Tibial artery (tissue), 4 donors: ENCODE data around the gene ATP6V1C2.

Experiments used
- DNase-seq, 2 donors: peaks; one replicate each; pipeline ENCODE4 v3.0.0-alpha.2; 2019
- H3K27ac ChIP-seq, 2 donors: fragments of 200-600 bp; sonication (generic) in 1 of 2; 1 replicate in 1 of 2; 2 replicates in 1 of 2; pipeline ENCODE4 v1.5.1; 2018 to 2019; ENCODE audit warnings: mild to moderate bottlenecking in 1 of 2
- H3K27me3 ChIP-seq, 2 donors: fragments of 200-600 bp; sonication (generic) in 1 of 2; one replicate each; pipeline versions ENCODE4 v1.5.1 to v1.6.0; 2016 to 2019
- H3K36me3 ChIP-seq, 3 donors: fragments of 200-600 bp; sonication (generic) in 2 of 3; one replicate each; pipeline ENCODE4 v1.5.1; 2016 to 2019; ENCODE audit warnings: mild to moderate bottlenecking in 2 of 3
- H3K4me1 ChIP-seq, 4 donors: fragments of 200-600 bp; sonication (generic) in 2 of 4; 1 replicate in 3 of 4; 2 replicates in 1 of 4; pipeline ENCODE4 v1.5.1; 2016 to 2019
- H3K4me3 ChIP-seq, 2 donors: fragments of 200-600 bp; sonication (generic) in 1 of 2; 1 replicate in 1 of 2; 2 replicates in 1 of 2; pipeline ENCODE4 v1.5.1; 2018 to 2019; ENCODE audit warnings: mild to moderate bottlenecking in 2 of 2
- H3K9me3 ChIP-seq, 3 donors: fragments of 200-600 bp; sonication (generic) in 1 of 3; one replicate each; pipeline ENCODE4 v1.5.1; 2016 to 2019
- intact Hi-C: fragments of 100-400 bp; cut with DNase I; formaldehyde crosslinking; loops from one replicate; pipeline ENCODE4 v1.15.0; 2023; ENCODE audit warnings: low total_unique reads
- TF ChIP-seq, protein P1 (sequence below), 2 experiments: fragments of 200-600 bp in 1 of 2; fragments of 450-650 bp in 1 of 2; IDR thresholded peaks; one replicate each; pipeline ENCODE4 v1.5.1; 2017 to 2019; ENCODE audit warnings: antibody characterized with exemption in 2 of 2, mild to moderate bottlenecking in 1 of 2, moderate library complexity in 1 of 2

ATP6V1C2 gene

DNA sequence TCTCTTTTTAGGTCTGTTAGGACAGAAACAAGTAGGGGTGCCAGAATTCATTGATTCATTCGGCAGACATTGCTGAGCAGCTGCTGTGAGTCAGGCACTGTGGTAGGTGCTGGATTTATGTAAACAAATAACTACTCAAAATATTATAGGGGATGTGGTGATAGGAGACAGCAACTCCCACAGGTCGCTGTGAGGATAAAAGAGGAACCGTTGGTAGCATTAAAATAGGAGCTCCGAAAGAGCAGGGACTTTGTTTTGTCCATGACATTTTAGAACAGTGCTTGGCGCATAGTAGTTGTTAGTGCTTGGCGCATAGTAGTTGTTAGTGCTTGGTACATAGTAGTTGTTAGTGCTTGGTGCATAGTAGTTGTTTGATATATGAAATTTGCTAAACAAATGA lies 29.2 kb downstream of the ATP6V1C2 start:
- DNase-seq = no peak
- Histone ChIP-seq H3K9me3 (no peaks in the 10 kb centered on the region), H3K4me3 (no peak overlapping the region), H3K4me1 (no peaks in the 10 kb centered on the region), H3K27me3 (no peaks in the 10 kb centered on the region), H3K27ac (no peak overlapping the region), H3K36me3 (no peaks in the 10 kb centered on the region)
- intact Hi-C loops = no loop called here
- TF ChIP-seq, protein P1, sequence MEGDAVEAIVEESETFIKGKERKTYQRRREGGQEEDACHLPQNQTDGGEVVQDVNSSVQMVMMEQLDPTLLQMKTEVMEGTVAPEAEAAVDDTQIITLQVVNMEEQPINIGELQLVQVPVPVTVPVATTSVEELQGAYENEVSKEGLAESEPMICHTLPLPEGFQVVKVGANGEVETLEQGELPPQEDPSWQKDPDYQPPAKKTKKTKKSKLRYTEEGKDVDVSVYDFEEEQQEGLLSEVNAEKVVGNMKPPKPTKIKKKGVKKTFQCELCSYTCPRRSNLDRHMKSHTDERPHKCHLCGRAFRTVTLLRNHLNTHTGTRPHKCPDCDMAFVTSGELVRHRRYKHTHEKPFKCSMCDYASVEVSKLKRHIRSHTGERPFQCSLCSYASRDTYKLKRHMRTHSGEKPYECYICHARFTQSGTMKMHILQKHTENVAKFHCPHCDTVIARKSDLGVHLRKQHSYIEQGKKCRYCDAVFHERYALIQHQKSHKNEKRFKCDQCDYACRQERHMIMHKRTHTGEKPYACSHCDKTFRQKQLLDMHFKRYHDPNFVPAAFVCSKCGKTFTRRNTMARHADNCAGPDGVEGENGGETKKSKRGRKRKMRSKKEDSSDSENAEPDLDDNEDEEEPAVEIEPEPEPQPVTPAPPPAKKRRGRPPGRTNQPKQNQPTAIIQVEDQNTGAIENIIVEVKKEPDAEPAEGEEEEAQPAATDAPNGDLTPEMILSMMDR (IDR thresholded peaks at IDR 0.05) = no peak

- Histone ChIP-seq H3K9me3 (no peaks in the 10 kb centered on the region), H3K27ac (no peak overlapping the region), H3K36me3 (no peaks in the 10 kb centered on the region), H3K27me3 (no peaks in the 10 kb centered on the region), H3K4me3 (no peak overlapping the region), H3K4me1 (no peaks in the 10 kb centered on the region)
- DNase-seq = no peak
- intact Hi-C loops = no loop called here
- TF ChIP-seq, protein P1 (IDR thresholded peaks at IDR 0.05) = no peak
Observed at GRCh38 chr2:10752236-10752635, 30.8 kb downstream of the ATP6V1C2 start.

DNA sequence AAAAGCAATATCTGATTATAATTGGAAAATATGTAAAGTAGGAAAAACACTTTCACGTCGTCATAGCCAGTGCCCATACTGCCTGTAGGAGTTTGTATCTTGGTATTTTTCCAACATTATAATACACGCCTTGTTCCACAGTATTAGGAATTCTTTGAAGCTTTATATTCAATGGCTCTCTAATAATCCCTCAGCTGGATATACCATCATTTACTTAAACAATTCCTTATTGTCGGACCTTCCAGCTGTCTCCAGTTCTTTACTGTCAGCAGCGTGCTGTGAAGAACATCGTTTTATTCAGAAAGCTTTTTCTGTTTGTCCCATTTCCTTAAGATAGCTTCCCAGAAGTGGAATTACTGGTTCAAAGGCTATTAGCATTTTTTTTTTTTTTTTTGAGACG lies 31.7 kb downstream of the ATP6V1C2 start:
- DNase-seq = no peak
- Histone ChIP-seq H3K4me3 (no peak overlapping the region), H3K4me1 (no peaks in the 10 kb centered on the region), H3K27ac (no peak overlapping the region), H3K27me3 (no peaks in the 10 kb centered on the region), H3K36me3 (no peaks in the 10 kb centered on the region), H3K9me3 (no peaks in the 10 kb centered on the region)
- intact Hi-C loops = no loop called here
- TF ChIP-seq, protein P1 (IDR thresholded peaks at IDR 0.05) = no peak

DNA sequence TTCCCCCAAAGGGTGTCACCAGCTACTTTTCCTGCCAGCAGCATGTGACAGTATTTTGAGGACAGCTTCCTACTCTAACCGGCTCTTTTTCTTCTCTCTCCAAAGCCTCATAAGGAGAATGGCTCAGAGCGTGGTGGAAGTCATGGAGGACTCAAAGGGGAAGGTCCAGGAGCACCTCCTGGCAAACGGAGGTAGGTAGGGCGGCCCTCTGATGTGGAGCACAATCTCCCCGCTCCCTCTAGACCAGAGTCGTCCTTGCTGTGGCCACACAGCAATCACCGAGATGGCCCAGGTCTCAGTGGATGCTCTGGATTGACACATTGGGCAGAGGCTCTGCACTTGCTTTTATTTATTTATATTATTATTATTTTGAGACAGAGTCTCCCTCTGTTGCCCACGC lies 32.4 kb downstream of the ATP6V1C2 start:
- no peak overlapping the region for H3K4me3 ChIP-seq
- H3K9me3 ChIP-seq = no peaks in the 10 kb centered on the region
- no peak for DNase-seq
- H3K27me3 ChIP-seq = no peaks in the 10 kb centered on the region
- intact Hi-C loops = no loop called here
- no peaks in the 10 kb centered on the region for H3K36me3 ChIP-seq
- no peak overlapping the region for H3K27ac ChIP-seq
- TF ChIP-seq, protein P1 (IDR thresholded peaks at IDR 0.05) = no peak
- no peaks in the 10 kb centered on the region for H3K4me1 ChIP-seq

GRCh38 chr2:10755621-10756020 lies 34.2 kb downstream of the ATP6V1C2 start:
- Histone ChIP-seq H3K27ac (no peak overlapping the region), H3K27me3 (no peaks in the 10 kb centered on the region), H3K4me3 (no peak overlapping the region), H3K36me3 (no peaks in the 10 kb centered on the region), H3K9me3 (no peaks in the 10 kb centered on the region), H3K4me1 (no peaks in the 10 kb centered on the region)
- TF ChIP-seq, protein P1 (IDR thresholded peaks at IDR 0.05) = no peak
- DNase-seq = no peak
- intact Hi-C loops = no loop called here

- H3K27ac ChIP-seq = no peak overlapping the region
- no peak for DNase-seq
- TF ChIP-seq, protein P1 (IDR thresholded peaks at IDR 0.05) = no peak
- no peaks in the 10 kb centered on the region for H3K36me3 ChIP-seq
- peaks cover 0 to 4% of the 10 kb centered on the region in 2 donors for H3K27me3 ChIP-seq
- intact Hi-C loops = no loop called here
- H3K4me3 ChIP-seq = no peak overlapping the region
- H3K4me1 ChIP-seq = no peaks in the 10 kb centered on the region
- H3K9me3 ChIP-seq = no peaks in the 10 kb centered on the region
Observed at GRCh38 chr2:10757814-10758286, 36.4 kb downstream of the ATP6V1C2 start.
